Stimulated activated CD8-positive, alpha-beta memory T cell treated with anti-CD3 and anti-CD28 coated beads, Interleukin-12 subunit alpha, Interleukin-12 subunit beta, amount 100 ng/mL, for 1 hour (primary cell): ENCODE measurements around the gene PLXDC2.

ENCODE experiments used
- DNase-seq: peaks from one replicate; pipeline ENCODE4 v3.0.0-alpha.2; 2020; ENCODE audit warnings: low read depth

Gene PLXDC2

GRCh38 chr10:19941206-19941880 is 125.1 kb downstream of the PLXDC2 start:
- no peak for DNase-seq

- no peak for DNase-seq
Measured at GRCh38 chr10:19944911-19945663, 128.9 kb downstream of the PLXDC2 start.

- DNase-seq = no peak
Measured at GRCh38 chr10:19946245-19946644, 130.0 kb downstream of the PLXDC2 start.

DNA sequence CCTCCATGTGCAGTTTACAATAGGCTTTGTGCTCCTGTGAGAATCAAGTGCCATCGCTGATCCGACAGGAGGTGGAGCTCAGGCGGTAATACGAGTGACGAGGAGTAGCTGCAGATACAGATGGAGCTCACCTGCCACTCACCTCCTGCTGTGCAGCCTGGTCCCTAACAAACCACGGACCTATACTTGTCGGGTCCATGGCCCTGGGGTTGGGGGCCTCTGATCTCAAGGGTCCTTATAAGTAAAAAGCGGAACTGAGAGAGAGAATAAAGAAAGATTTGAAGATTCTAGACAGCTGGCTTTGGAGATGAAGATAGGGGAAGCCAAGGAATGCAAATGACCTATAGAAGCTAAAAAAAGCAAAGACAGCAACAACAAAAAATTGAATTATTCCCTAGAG is 130.6 kb downstream of the PLXDC2 start:
- DNase-seq = no peak

GRCh38 chr10:19947215-19947614 is 131.0 kb downstream of the PLXDC2 start:
- DNase-seq = no peak

GRCh38 chr10:19947656-19948055 is 131.4 kb downstream of the PLXDC2 start:
- DNase-seq = no peak

DNA sequence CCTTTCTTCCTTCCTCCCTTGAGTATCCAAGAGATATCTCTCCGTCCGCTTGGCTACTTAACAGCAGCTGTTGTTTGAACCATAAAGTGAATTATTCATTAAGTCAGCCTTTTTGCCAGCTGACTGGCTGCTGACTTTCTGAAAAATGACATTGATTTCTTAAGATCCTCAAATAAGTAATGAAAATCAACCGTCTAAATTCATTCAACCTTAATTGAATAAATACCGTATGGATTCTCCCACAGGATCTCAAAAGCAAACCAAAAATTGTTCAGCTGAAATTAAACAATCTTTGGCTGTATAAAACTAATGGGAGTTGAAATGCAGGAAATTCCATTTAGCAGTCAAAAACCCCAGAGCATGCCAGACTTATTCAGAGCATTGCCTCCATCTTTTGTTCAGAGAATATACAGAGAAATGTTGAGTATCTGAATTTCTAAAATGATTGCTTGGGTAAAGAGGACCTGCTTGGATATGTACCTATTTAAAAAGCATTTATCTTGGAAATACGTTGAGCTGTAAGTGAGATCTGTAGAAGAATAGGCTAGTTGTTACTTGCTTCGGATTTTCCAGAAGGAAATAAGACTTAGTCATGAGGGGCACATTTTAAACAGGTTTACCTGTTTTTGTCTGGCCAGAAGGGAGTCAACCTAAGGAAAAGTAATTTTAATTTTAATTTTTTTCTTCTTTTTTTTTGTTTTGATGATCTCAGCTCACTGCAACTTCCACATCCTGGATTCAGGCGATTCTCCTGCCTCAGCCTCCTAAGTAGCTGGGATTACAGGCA is 136.2 kb downstream of the PLXDC2 start:
- no peak for DNase-seq

DNA sequence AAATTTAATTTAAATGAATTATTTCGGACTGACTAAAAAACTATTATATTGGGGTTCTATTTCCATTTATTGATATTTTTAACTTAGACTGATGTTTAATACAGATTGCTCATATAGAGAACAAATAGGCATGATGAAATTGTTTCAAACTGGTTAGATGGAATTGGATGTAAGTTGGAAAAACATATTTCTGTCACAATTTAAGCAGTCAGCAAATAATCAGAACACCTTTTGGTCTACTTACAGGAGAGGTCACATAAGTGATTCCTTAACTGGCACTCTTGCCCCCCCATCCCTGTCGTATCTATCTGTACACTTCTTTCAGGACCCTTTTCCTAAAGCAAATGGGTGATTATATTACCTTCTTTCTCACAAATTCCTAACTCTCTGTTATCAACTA is 138.4 kb downstream of the PLXDC2 start:
- DNase-seq = no peak

- DNase-seq = no peak
Measured at GRCh38 chr10:19956516-19957032, 140.3 kb downstream of the PLXDC2 start.

- DNase-seq = no peak
Measured at GRCh38 chr10:19958787-19959186, 142.6 kb downstream of the PLXDC2 start.

DNA sequence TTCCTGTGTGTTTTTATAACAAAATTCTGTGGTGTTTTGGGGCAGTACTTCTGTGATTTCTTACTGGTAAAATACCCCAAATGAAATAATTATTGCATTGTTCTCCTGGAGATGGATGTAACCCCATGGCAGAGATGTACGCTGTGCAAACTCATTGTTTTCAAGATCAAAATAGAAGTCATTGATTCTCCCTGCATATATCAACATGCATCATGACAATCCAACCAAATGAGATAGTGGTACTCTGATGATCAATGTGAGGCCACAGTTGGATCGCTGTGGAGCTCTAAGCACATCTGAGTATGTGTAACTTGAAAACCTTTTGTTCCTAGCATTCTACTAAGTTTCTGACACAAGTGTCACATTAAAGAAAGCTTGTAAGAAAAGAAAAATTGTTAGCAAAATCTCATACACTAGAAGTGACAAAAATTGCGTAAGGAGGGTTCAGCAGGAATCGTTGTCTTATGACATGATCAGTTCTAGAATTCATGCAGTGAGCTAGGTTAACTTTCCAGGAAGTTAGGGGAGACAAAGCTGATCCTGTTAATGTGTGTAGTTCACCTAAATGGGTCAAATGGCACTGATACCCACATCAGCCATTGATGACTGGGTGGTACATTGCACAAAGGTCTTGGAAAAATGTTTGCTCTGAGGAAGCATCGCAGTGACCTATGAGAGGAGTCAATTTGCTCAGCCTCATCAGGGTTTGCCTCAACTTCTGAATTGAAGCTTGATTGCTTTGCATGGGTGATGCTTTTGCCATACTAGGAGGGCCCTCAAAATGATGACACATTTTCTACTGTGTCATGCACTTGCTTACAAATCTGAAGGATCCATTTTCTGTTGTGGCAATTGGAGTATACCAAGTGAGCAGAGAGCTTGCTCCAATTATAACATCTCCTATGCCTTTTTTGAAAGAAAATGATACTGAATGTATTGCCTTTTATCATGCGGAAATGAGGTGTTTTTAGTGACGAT is 145.1 kb downstream of the PLXDC2 start:
- no peak for DNase-seq

GRCh38 chr10:19964625-19965024 is 148.4 kb downstream of the PLXDC2 start:
- no peak for DNase-seq

DNA sequence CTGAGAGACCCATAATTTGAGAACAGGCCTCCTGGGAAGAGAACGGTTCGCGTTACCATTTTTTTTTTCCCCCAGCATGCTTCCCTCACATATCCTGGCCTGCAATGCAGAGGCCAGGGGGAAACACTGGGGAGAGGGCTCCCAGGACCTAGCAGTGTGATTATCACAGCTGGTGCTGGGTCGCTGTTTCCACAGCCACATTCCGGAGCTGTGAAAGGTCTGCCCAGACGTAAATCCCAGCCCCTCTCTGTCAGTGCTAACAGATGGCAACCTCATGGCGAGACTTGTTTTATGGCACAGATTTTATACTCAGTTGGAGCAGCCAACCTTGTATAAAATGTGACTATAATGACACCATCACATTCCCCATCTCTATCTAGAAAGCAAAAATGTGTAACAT is 150.5 kb downstream of the PLXDC2 start:
- no peak for DNase-seq

DNA sequence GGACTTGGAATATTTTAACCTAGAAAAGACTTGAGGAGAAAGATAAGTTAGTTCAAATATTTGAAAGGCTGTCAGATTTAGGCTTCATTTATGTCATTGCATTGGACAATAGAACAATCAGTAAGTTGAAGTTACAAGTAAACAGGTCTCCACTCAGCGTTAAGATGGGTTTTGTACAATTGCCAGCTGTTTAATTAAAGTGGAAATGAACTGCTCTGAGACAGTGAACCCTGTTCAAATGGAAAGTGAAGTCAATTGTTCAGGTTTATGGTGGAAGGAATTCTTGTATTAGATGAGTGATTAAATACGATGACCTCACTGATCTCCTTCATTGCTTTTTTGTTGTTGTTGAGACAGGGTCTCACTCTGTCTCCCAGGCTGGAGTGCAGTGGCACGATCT is 151.7 kb downstream of the PLXDC2 start:
- no peak for DNase-seq

- DNase-seq = no peak
Measured at GRCh38 chr10:19968745-19969144, 152.5 kb downstream of the PLXDC2 start.

- no peak for DNase-seq
Measured at GRCh38 chr10:19970256-19970655, 154.0 kb downstream of the PLXDC2 start.

- DNase-seq = no peak
Measured at GRCh38 chr10:19970717-19971116, 154.5 kb downstream of the PLXDC2 start.

DNA sequence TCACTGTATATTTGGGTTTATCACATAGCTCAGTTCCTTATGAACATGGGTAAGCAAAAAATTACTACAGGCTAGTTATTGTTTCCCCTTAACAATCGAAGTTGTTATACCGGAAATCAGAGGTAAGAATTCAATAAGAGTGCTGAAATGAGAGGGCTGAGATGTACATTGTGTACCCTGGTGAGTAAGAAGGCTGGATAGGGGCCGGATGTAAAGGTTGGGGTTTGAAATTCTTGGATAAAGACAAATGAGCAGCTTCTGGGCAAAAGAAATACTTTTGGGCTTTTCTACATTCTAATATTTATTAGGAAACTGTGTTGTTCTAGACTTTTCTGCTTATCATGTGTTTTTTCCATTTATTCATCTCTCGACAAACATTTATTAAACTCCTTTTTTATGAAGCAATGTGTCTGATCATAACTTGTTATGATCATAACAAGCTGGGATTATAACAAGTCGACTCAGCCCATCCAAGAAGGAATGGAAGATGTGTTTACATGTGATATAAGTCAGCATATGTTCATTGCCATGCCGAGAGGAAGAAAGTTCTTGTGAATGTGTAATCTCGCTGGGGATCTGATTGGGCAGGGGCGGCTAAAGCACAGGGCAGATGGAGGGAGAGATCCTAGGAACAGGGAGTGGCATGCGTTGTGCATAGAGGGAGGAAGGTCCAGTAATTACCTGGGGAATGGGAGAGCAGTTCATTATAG is 155.3 kb downstream of the PLXDC2 start:
- no peak for DNase-seq

- DNase-seq = no peak
Measured at GRCh38 chr10:19974138-19974537, 157.9 kb downstream of the PLXDC2 start.

GRCh38 chr10:19974554-19974953 is 158.3 kb downstream of the PLXDC2 start:
- DNase-seq = no peak

DNA sequence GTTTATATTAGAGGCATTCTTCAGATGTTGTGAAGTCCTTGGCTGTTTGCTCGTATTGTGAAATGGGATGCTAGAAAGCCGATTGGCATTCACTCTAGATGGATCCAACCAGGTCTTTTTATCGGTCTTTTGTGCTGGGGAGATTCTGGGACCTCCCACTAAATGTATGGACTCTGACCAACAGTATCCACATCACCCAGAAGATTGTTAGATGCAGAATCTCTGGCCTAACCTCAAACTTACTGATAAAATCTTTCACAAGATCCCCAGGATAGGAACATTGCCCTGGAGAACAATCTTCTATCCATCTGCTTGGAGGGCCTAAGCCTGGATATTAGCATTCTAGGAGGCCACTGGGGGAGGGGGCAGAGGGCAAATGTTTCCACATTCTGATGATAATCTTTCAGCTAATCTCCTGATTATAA is 160.9 kb downstream of the PLXDC2 start:
- DNase-seq = no peak
